Liver (tissue), 9 donors: ENCODE data around the gene SNCB. TPM values are rescaled to one million over a fixed set of nuclear protein-coding genes. Genes with fewer than 3 reads are reported as not detected.

Experiments
- DNase-seq: peaks from one replicate; pipeline ENCODE4 v3.0.0-alpha.2; 2017; ENCODE audit warnings: low spot score
- H3K27ac ChIP-seq, 2 donors: one replicate each; pipeline ENCODE4 v1.7.0; 2013; ENCODE audit warnings: inconsistent platforms in 2 of 2, low read length in 2 of 2, control low read depth in 1 of 2, low read depth in 1 of 2, mild to moderate bottlenecking in 1 of 2
- H3K27me3 ChIP-seq, 4 donors: one replicate each; pipeline versions ENCODE4 v1.6.1 to v1.7.0; 2013; ENCODE audit warnings: low read length in 3 of 4, inconsistent platforms in 1 of 4, mild to moderate bottlenecking in 1 of 4, moderate library complexity in 1 of 4; ENCODE audit not compliant: control insufficient read depth in 4 of 4, insufficient read depth in 4 of 4
- H3K36me3 ChIP-seq, 4 donors: one replicate each; pipeline versions ENCODE4 v1.6.1 to v1.7.0; 2013; ENCODE audit warnings: low read length in 3 of 4, mild to moderate bottlenecking in 3 of 4, low read depth in 1 of 4, moderate library complexity in 1 of 4; ENCODE audit not compliant: control insufficient read depth in 4 of 4, insufficient read depth in 3 of 4
- H3K4me1 ChIP-seq, 4 donors: one replicate each; pipeline versions ENCODE4 v1.6.1 to v1.7.0; 2013; ENCODE audit warnings: low read length in 3 of 4, mild to moderate bottlenecking in 3 of 4, moderate library complexity in 1 of 4; ENCODE audit not compliant: control insufficient read depth in 4 of 4, insufficient read depth in 4 of 4
- H3K4me3 ChIP-seq, 3 donors: one replicate each; pipeline versions ENCODE4 v1.6.1 to v1.7.0; 2013; ENCODE audit warnings: low read length in 3 of 3, control low read depth in 1 of 3, low read depth in 1 of 3, mild to moderate bottlenecking in 1 of 3
- H3K9ac ChIP-seq, 2 donors: one replicate each; pipeline ENCODE4 v1.7.0; 2013; ENCODE audit warnings: low read length in 2 of 2, mild to moderate bottlenecking in 2 of 2, moderate library complexity in 2 of 2, control low read depth in 1 of 2, low read depth in 1 of 2
- H3K9me3 ChIP-seq, 4 donors: one replicate each; pipeline versions ENCODE4 v1.6.1 to v1.7.0; 2013; ENCODE audit warnings: low read length in 3 of 4; ENCODE audit not compliant: control insufficient read depth in 4 of 4
- EGR1 ChIP-seq, 2 donors: IDR thresholded peaks; 2 replicates each; pipeline ENCODE4 v1.6.1; 2016 to 2018; ENCODE audit warnings: antibody characterized with exemption in 2 of 2, low read depth in 2 of 2
- FOXA2 ChIP-seq: IDR thresholded peaks from 2 replicates; pipeline ENCODE4 v1.6.1; 2016; ENCODE audit warnings: antibody characterized with exemption
- GABPA ChIP-seq, 2 donors: IDR thresholded peaks in 1 of 2; conservative IDR thresholded peaks in 1 of 2; 2 replicates each; pipeline ENCODE4 v1.6.1; 2016; ENCODE audit warnings: antibody characterized with exemption in 2 of 2, mild to moderate bottlenecking in 1 of 2, moderate library complexity in 1 of 2
- HNF4A ChIP-seq, 2 donors: conservative IDR thresholded peaks; 2 replicates each; pipeline ENCODE4 v1.6.1; 2016; ENCODE audit warnings: antibody characterized with exemption in 2 of 2, mild to moderate bottlenecking in 2 of 2
- HNF4G ChIP-seq: IDR thresholded peaks from 2 replicates; pipeline ENCODE4 v1.6.1; 2016; ENCODE audit warnings: antibody characterized with exemption
- JUND ChIP-seq, 2 donors: IDR thresholded peaks; 2 replicates each; pipeline ENCODE4 v1.6.1; 2016; ENCODE audit warnings: antibody characterized with exemption in 2 of 2
- NR2F2 ChIP-seq: IDR thresholded peaks from 2 replicates; pipeline ENCODE4 v1.6.1; 2016; ENCODE audit warnings: antibody characterized with exemption
- RAD21 ChIP-seq, 2 donors: IDR thresholded peaks; 2 replicates each; pipeline ENCODE4 v1.6.1; 2016; ENCODE audit warnings: antibody characterized with exemption in 2 of 2, mild to moderate bottlenecking in 2 of 2
- RXRA ChIP-seq, 2 donors: IDR thresholded peaks; 2 replicates each; pipeline ENCODE4 v1.6.1; 2017 to 2018; ENCODE audit warnings: antibody characterized with exemption in 2 of 2, mild to moderate bottlenecking in 1 of 2
- SP1 ChIP-seq: IDR thresholded peaks from 2 replicates; pipeline ENCODE4 v1.6.1; 2018; ENCODE audit warnings: antibody characterized with exemption, mild to moderate bottlenecking
- YY1 ChIP-seq: IDR thresholded peaks from 2 replicates; pipeline ENCODE4 v1.6.1; 2016; ENCODE audit warnings: antibody characterized with exemption, mild to moderate bottlenecking
- WGBS: extraction: QIAGEN DNeasy Blood & Tissue Kit; methylation state at CpG from one replicate; pipeline ENCODE4 v1.1.7; 2013; 5-methylcytosine and 5-hydroxymethylcytosine counted together
- polyA plus RNA-seq, 2 donors: library from polyadenylated mRNA; stranded (reverse) in 1 of 2; unstranded in 1 of 2; fragments of 200-250 nt in 1 of 2; fragments of >200 nt in 1 of 2; fragmentation: Nextera tagmentation in 1 of 2; extraction: Ambion mirVana in 1 of 2; gene quantifications; one replicate each; pipeline versions ENCODE4 v1.2.1 to v1.2.3, GENCODE V29; 2013 to 2015
- total RNA-seq, 2 donors: library from RNA; depleted of rRNA; stranded (reverse); fragments of >200 nt; gene quantifications; one replicate each; pipeline ENCODE4 v1.2.3, GENCODE V29; 2014
- TF ChIP-seq, protein P1 (sequence below): IDR thresholded peaks from 2 replicates; pipeline ENCODE4 v1.6.1; 2016; ENCODE audit warnings: antibody characterized with exemption
- TF ChIP-seq, protein P2 (sequence below): fragments of 150-350 bp; IDR thresholded peaks from 2 replicates; pipeline ENCODE4 v1.5.1; 2017; ENCODE audit warnings: improper control_type of control experiment, low read depth, low read length; ENCODE audit not compliant: missing input control
- TF ChIP-seq, protein P3 (sequence below): IDR thresholded peaks from 2 replicates; pipeline ENCODE4 v1.6.1; 2016; ENCODE audit warnings: antibody characterized with exemption
- TF ChIP-seq, protein P4 (sequence below): IDR thresholded peaks from 2 replicates; pipeline ENCODE4 v1.6.1; 2016; ENCODE audit warnings: antibody characterized with exemption, mild to moderate bottlenecking
- donor health status: healthy.
- donor health status: healthy.
- donor health status: healthy.
- donor health status: healthy.
- donor health status: healthy.

SNCB gene
- total and polyA plus RNA-seq, 4 donors: not detected

DNA sequence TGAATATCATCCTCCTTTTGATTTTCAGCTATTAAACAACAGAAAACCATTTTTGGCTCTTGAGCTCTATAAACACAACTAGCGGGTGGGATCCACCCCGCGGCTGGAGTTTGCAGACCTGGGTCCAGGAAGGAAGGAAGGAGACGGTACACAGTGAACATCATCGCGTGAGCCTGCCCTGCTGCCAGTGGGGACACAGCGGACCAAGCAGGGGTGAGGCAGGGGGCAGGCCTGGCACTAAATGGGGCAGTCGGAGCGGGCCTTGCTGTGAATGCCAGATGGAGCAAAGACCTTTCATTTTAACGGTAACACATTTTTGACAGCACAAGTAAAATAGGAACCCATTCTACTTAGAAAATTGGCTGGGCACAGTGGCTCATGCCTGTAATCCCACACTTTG, 31.3 kb upstream of the SNCB start (continued):
- TF ChIP-seq, protein P1, sequence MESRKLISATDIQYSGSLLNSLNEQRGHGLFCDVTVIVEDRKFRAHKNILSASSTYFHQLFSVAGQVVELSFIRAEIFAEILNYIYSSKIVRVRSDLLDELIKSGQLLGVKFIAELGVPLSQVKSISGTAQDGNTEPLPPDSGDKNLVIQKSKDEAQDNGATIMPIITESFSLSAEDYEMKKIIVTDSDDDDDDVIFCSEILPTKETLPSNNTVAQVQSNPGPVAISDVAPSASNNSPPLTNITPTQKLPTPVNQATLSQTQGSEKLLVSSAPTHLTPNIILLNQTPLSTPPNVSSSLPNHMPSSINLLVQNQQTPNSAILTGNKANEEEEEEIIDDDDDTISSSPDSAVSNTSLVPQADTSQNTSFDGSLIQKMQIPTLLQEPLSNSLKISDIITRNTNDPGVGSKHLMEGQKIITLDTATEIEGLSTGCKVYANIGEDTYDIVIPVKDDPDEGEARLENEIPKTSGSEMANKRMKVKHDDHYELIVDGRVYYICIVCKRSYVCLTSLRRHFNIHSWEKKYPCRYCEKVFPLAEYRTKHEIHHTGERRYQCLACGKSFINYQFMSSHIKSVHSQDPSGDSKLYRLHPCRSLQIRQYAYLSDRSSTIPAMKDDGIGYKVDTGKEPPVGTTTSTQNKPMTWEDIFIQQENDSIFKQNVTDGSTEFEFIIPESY: no peak
- no peak for TF ChIP-seq RAD21 (IDR thresholded peaks at IDR 0.05)
- TF ChIP-seq EGR1 (IDR thresholded peaks at IDR 0.05; ENCODE audit: low read depth in 2 of 2): no peak
- TF ChIP-seq JUND (IDR thresholded peaks at IDR 0.05): no peak

DNA sequence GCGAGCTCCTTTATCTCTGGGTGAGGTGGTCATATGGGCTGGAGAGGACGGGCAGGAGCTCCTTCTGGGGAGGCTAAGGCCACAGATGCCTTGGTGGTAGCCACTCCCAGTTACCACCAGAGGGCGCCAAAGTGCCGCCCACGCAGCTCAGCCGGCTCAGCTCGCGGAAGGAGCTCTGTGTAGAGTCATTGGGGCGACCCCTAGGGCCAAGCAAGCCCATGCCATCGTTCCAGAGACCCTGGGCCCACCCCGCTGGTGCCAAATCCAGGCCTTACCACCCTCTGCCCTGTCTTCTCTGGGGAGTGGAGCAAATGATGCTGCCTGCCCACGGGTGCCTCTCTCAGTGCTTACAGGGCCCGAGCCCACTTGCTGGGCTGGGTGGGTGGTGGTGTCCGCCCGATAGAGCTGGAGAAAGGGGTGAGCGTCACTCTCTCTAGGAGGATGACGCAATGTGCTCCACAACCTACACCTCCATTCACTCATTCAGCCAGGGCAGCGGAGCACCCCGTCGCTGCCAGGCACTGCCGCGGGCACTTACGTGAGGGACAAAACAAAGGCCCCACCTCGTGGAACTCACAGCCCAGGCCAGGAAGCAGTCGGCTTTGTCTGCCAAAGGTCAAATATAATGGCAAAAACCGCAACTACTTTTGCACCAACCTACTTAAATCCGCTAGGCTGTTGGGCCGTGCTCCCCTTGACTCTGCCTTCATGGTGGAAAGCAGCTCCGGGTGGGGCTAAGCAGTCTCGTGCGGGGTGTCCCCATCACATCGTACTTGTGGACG, 30.7 kb upstream of the SNCB start:
- H3K4me3 ChIP-seq: no peak overlapping the region
- H3K9me3 ChIP-seq: no peaks in the 10 kb centered on the region
- H3K27me3 ChIP-seq: no peaks in the 10 kb centered on the region
- H3K4me1 ChIP-seq: peaks cover 2 to 26% (median 20%) of the 10 kb centered on the region in 4 donors
- peak; percentile 87 for TF ChIP-seq EGR1 (IDR thresholded peaks at IDR 0.05; ENCODE audit: low read depth in 2 of 2)
- TF ChIP-seq, protein P2, sequence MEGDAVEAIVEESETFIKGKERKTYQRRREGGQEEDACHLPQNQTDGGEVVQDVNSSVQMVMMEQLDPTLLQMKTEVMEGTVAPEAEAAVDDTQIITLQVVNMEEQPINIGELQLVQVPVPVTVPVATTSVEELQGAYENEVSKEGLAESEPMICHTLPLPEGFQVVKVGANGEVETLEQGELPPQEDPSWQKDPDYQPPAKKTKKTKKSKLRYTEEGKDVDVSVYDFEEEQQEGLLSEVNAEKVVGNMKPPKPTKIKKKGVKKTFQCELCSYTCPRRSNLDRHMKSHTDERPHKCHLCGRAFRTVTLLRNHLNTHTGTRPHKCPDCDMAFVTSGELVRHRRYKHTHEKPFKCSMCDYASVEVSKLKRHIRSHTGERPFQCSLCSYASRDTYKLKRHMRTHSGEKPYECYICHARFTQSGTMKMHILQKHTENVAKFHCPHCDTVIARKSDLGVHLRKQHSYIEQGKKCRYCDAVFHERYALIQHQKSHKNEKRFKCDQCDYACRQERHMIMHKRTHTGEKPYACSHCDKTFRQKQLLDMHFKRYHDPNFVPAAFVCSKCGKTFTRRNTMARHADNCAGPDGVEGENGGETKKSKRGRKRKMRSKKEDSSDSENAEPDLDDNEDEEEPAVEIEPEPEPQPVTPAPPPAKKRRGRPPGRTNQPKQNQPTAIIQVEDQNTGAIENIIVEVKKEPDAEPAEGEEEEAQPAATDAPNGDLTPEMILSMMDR: peak; percentile 92
- TF ChIP-seq, protein P3, sequence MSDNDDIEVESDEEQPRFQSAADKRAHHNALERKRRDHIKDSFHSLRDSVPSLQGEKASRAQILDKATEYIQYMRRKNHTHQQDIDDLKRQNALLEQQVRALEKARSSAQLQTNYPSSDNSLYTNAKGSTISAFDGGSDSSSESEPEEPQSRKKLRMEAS: no peak
- TF ChIP-seq HNF4G: no peak
- TF ChIP-seq RAD21 (IDR thresholded peaks at IDR 0.05): peak; percentile 84 to 91
- no peak overlapping the region for H3K9ac ChIP-seq
- WGBS: 51% methylated on average over 33 of the region's 33 CpGs
- H3K36me3 ChIP-seq: no peaks in the 10 kb centered on the region
- peak; percentile 81 for DNase-seq
- H3K27ac ChIP-seq: no peak overlapping the region

DNA sequence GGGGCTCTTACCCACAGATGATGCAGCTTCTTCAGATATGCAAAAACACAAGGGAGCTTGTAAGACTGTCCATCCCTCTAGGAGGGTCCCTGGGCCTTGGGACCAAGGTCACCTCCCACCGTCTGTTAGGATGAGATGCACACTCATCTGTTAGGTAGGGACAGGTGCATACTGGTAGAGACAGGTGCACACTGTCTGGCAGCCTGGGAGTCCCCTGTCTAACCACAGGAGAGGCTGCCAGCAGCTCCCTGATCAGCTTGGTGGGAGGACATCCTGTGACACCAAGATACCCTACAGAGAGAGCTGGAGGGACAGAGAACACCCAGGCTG, 30.2 kb upstream of the SNCB start:
- DNase-seq: no peak
- WGBS: 10% methylated on average over 1 of the region's 1 CpG
- no peak overlapping the region for H3K4me3 ChIP-seq
- peaks cover 2 to 26% (median 20%) of the 10 kb centered on the region in 4 donors for H3K4me1 ChIP-seq
- H3K9ac ChIP-seq: no peak overlapping the region
- TF ChIP-seq, protein P3: no peak
- no peak for TF ChIP-seq NR2F2
- no peak for TF ChIP-seq RXRA (IDR thresholded peaks at IDR 0.05)
- TF ChIP-seq, protein P4, sequence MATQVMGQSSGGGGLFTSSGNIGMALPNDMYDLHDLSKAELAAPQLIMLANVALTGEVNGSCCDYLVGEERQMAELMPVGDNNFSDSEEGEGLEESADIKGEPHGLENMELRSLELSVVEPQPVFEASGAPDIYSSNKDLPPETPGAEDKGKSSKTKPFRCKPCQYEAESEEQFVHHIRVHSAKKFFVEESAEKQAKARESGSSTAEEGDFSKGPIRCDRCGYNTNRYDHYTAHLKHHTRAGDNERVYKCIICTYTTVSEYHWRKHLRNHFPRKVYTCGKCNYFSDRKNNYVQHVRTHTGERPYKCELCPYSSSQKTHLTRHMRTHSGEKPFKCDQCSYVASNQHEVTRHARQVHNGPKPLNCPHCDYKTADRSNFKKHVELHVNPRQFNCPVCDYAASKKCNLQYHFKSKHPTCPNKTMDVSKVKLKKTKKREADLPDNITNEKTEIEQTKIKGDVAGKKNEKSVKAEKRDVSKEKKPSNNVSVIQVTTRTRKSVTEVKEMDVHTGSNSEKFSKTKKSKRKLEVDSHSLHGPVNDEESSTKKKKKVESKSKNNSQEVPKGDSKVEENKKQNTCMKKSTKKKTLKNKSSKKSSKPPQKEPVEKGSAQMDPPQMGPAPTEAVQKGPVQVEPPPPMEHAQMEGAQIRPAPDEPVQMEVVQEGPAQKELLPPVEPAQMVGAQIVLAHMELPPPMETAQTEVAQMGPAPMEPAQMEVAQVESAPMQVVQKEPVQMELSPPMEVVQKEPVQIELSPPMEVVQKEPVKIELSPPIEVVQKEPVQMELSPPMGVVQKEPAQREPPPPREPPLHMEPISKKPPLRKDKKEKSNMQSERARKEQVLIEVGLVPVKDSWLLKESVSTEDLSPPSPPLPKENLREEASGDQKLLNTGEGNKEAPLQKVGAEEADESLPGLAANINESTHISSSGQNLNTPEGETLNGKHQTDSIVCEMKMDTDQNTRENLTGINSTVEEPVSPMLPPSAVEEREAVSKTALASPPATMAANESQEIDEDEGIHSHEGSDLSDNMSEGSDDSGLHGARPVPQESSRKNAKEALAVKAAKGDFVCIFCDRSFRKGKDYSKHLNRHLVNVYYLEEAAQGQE: no peak
- TF ChIP-seq RAD21 (IDR thresholded peaks at IDR 0.05): no peak
- TF ChIP-seq HNF4A (conservative IDR thresholded peaks at IDR 0.05): no peak
- TF ChIP-seq SP1: no peak
- TF ChIP-seq FOXA2: no peak
- no peak for TF ChIP-seq GABPA (IDR thresholded peaks at IDR 0.05 in 1 of 2, conservative IDR thresholded peaks at IDR 0.05 in 1 of 2)
- no peak for TF ChIP-seq YY1
- TF ChIP-seq, protein P1: no peak
- H3K9me3 ChIP-seq: no peaks in the 10 kb centered on the region
- no peaks in the 10 kb centered on the region for H3K36me3 ChIP-seq
- no peak overlapping the region for H3K27ac ChIP-seq
- no peaks in the 10 kb centered on the region for H3K27me3 ChIP-seq
